Breast epithelium (tissue), 3 donors: ENCODE results near the gene ADARB2.

ENCODE experiments used
- POLR2A ChIP-seq: fragments of 450-650 bp; IDR thresholded peaks from one replicate; pipeline ENCODE4 v1.6.1; 2016; ENCODE audit warnings: antibody characterized with exemption, mild to moderate bottlenecking, moderate library complexity
- POLR2AphosphoS5 ChIP-seq, 3 donors: sonication (generic); formaldehyde crosslinking; IDR thresholded peaks; one replicate each; pipeline ENCODE4 v1.6.1; 2017; ENCODE audit warnings: antibody characterized with exemption in 3 of 3
- TF ChIP-seq, protein P1 (sequence below), 3 donors: fragments of 450-650 bp; IDR thresholded peaks; one replicate each; pipeline ENCODE4 v1.5.1; 2016 to 2017; ENCODE audit warnings: antibody characterized with exemption in 3 of 3, mild to moderate bottlenecking in 3 of 3, moderate library complexity in 3 of 3

DNA sequence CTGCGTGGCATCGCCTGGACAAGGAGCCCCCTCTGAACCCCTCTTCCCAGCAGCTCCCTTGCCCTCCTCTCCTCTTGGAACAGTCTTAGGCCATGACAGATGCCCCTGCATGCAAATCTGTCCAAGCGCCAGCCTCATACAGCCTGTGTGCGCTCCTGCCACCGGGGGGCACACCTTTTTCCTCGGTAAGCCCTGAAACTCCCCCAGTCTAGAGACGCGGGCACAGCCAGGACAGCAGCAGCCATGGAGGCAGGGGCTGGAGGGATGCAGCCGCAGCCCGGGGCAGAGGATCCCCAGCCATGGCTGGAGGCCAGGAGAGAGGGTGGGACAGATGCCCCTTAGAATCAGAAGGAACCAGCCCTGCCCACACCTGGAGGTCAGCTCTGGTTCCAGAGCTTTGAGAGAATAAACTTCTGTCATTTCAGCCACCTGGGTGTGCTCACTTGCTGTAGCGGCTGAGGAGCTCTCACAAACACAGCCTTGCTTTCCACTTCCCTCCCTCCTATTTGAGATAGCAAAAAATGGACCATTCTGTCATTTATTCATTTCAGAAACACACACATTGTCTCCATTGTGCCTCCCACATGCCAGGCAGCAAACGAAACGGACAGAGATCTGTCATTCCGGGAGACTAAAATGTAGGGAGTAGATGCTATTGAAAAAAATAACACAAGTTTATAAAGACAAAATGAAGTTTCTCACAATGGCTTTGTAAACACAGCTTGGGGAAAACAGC lies 439.6 kb downstream of the ADARB2 start:
- TF ChIP-seq, protein P1, sequence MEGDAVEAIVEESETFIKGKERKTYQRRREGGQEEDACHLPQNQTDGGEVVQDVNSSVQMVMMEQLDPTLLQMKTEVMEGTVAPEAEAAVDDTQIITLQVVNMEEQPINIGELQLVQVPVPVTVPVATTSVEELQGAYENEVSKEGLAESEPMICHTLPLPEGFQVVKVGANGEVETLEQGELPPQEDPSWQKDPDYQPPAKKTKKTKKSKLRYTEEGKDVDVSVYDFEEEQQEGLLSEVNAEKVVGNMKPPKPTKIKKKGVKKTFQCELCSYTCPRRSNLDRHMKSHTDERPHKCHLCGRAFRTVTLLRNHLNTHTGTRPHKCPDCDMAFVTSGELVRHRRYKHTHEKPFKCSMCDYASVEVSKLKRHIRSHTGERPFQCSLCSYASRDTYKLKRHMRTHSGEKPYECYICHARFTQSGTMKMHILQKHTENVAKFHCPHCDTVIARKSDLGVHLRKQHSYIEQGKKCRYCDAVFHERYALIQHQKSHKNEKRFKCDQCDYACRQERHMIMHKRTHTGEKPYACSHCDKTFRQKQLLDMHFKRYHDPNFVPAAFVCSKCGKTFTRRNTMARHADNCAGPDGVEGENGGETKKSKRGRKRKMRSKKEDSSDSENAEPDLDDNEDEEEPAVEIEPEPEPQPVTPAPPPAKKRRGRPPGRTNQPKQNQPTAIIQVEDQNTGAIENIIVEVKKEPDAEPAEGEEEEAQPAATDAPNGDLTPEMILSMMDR (IDR thresholded peaks at IDR 0.05) = no peak
- no peak for TF ChIP-seq POLR2A
- TF ChIP-seq POLR2AphosphoS5 (IDR thresholded peaks at IDR 0.05) = no peak
